ENCODE results near the gene CALR. TPM values are rescaled to one million over a fixed set of nuclear protein-coding genes. Genes with fewer than 3 reads are reported as not detected.

CALR gene
- total and polyA plus RNA-seq, 9 of the 15 experiments (the other 6 are each of a cell fraction or from before 2014, with no cell fraction given): 126 to 811 (median 642) TPM

- TF ChIP-seq ZNF184 (CRISPR knock-in tag; IDR thresholded peaks at IDR 0.05): no peak
- peak; percentile 73 for TF ChIP-seq NFIC (IDR thresholded peaks at IDR 0.05)
- TF ChIP-seq BDP1 (IDR thresholded peaks at IDR 0.05; ENCODE audit: insufficient read depth, insufficient read length): no peak
- no peak for TF ChIP-seq HOXB6 (CRISPR knock-in tag; IDR thresholded peaks at IDR 0.05; ENCODE audit: borderline replicate concordance)
- TF ChIP-seq POU5F1 (IDR thresholded peaks at IDR 0.05; ENCODE audit: borderline replicate concordance, low read depth, low read length, partially characterized antibody): no peak
- TF ChIP-seq ZNF3 (CRISPR knock-in tag; IDR thresholded peaks at IDR 0.05): no peak
- no peak for TF ChIP-seq COPS2 (conservative IDR thresholded peaks at IDR 0.05)
- no peak for TF ChIP-seq CHD1 (IDR thresholded peaks at IDR 0.05; ENCODE audit: low read length)
- no peak for TF ChIP-seq NFXL1 (CRISPR knock-in tag; IDR thresholded peaks at IDR 0.05)
- TF ChIP-seq SRSF7 (optimal IDR thresholded peaks at IDR 0.05; ENCODE audit: low read depth, low read length): no peak
- no peak; the same call in 1 of the 2 replicates for TF ChIP-seq GMEB1 (CRISPR knock-in tag; IDR thresholded peaks at IDR 0.05)
- peak in 1 of 3 experiments; percentile 46; a peak in 1 of 6 replicates for TF ChIP-seq ZBTB11 (CRISPR knock-in tag; IDR thresholded peaks at IDR 0.05)
- TF ChIP-seq SMARCE1 (IDR thresholded peaks at IDR 0.05): peak; percentile 35; the same call in 1 of the 2 replicates
- no peak for TF ChIP-seq ZNF431 (CRISPR knock-in tag; IDR thresholded peaks at IDR 0.05)
- peak; percentile 92 for TF ChIP-seq ZFP91 (CRISPR knock-in tag; IDR thresholded peaks at IDR 0.05)
- no peak for TF ChIP-seq ZNF644 (tag; IDR thresholded peaks at IDR 0.05; ENCODE audit: low read depth)
- TF ChIP-seq SRSF1 (IDR thresholded peaks at IDR 0.05; ENCODE audit: low read depth, low read length): no peak
- TF ChIP-seq BRCA1 (IDR thresholded peaks at IDR 0.05): no peak
- no peak for TF ChIP-seq BRCA1 (CRISPR knock-in tag; IDR thresholded peaks at IDR 0.05)
- peak; percentile 84 for TF ChIP-seq RBBP5 (IDR thresholded peaks at IDR 0.05; ENCODE audit: borderline replicate concordance, insufficient read depth, low read length, poor library complexity, severe bottlenecking)
- peak; percentile 46; the same call in 1 of the 2 replicates for TF ChIP-seq NR2C1 (IDR thresholded peaks at IDR 0.05)
- TF ChIP-seq NR2C1 (tag; IDR thresholded peaks at IDR 0.05): no peak
Measured at GRCh38 chr19:12937927-12938778, at the start of gene CALR (continued).
